Stimulated activated CD4-positive, alpha-beta T cell treated with anti-CD3 and anti-CD28 coated beads, Interleukin-4, amount 100 ng/mL, for 4 hours (primary cell): ENCODE results near the gene TMEM170B.

Source experiments
- DNase-seq, 2 experiments: peaks; one replicate each; pipeline ENCODE4 v3.0.0-alpha.2; 2020

The TMEM170B gene

GRCh38 chr6:11622156-11622555 lies 84.6 kb downstream of the TMEM170B start:
- DNase-seq: no peak

GRCh38 chr6:11623272-11623671 lies 85.7 kb downstream of the TMEM170B start:
- no peak for DNase-seq

DNA sequence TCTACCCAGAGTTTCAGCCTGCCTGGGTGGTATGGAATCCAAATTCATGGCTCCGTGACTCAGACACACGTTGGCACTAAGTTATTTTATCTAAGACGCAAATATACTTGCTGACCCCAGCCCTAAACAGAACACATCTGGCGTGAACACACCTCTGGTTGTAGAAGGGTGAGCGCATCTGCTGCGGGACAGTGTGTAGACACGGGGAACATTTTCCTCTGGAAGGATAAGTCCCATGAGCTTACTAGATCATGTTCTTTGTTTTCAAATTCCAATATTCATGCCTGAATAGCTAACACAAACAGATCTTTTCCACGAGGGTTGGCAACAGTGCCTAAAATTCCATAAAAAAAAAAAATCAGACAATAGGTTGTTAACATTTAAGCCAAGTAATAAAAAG lies 87.8 kb downstream of the TMEM170B start:
- DNase-seq: no peak

GRCh38 chr6:11626356-11626755 lies 88.8 kb downstream of the TMEM170B start:
- no peak for DNase-seq

- no peak for DNase-seq
Measured at GRCh38 chr6:11628562-11628961, 91.0 kb downstream of the TMEM170B start.

DNA sequence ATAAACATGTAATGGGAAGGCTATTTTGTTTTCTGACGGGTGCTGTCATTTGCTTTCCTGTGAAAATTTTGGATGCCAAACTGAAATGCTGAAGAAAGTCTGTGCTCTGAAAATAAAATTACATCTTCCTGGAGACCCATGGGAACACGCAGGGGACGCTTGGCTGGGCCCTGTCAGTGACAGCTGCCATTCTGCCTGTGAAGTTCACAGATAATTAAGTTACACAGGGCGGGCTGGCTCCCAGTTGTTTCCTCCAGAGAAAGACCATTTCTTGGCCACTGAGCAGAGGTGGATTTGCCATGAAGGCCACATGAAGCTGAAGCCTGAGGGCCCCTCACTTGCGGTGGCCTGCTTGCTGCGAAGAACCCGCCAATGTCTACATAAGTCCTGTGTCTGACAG lies 93.5 kb downstream of the TMEM170B start:
- no peak for DNase-seq

GRCh38 chr6:11631539-11631938 lies 94.0 kb downstream of the TMEM170B start:
- no peak for DNase-seq

- no peak for DNase-seq
Measured at GRCh38 chr6:11632231-11632630, 94.7 kb downstream of the TMEM170B start.

- DNase-seq: no peak
Measured at GRCh38 chr6:11632795-11633511, 95.4 kb downstream of the TMEM170B start.
